AG04449 (cell line): ENCODE results near the gene MFAP4.

Experiments
- CTCF ChIA-PET: fragments of 350-600 bp; formaldehyde crosslinking; extraction: SDS; loops from one replicate; lab custom pipeline; 2021; ENCODE audit warnings: antibody characterized with exemption; lab: Yijun Ruan, JAX
- POLR2A ChIA-PET: fragments of 400-600, 350-600 bp; formaldehyde crosslinking; extraction: SDS; loops from one replicate; lab custom pipeline; 2020; ENCODE audit warnings: antibody characterized with exemption, inconsistent platforms; lab: Yijun Ruan, JAX
- DNase-seq: peaks from one replicate; pipeline ENCODE4 v3.0.0-alpha.2; 2010; ENCODE audit warnings: low read depth, low spot score
- H3K4me3 ChIP-seq: 2 replicates; pipeline ENCODE4 v1.5.1; 2011; ENCODE audit warnings: low read depth, mild to moderate bottlenecking, control low read depth, low read length
- CTCF ChIP-seq: IDR thresholded peaks from one replicate; pipeline ENCODE4 v1.5.1; 2011; ENCODE audit warnings: mild to moderate bottlenecking, moderate library complexity, low read length, control low read depth, inconsistent platforms; ENCODE audit not compliant: insufficient read depth; ENCODE audit errors: missing control alignments

Gene MFAP4

GRCh38 chr17:19424934-19425868 lies 38.2 kb upstream of the MFAP4 start:
- ChIA-PET CTCF (interaction anchor here (1.4 to 3.8 kb wide), 4 partner anchors 9 to 22 kb away, joined by 3 to 22 read pairs (median 6); no protein-coding TSS in a partner anchor), POLR2A (no interaction called here)
- H3K4me3 ChIP-seq: no peak overlapping the region
- no peak for TF ChIP-seq CTCF
- DNase-seq: no peak

- DNase-seq: no peak
- H3K4me3 ChIP-seq: no peak overlapping the region
- ChIA-PET CTCF (interaction anchor here (0.9 to 1.2 kb wide), 2 partner anchors 25 to 59 kb away, joined by 3 to 6 read pairs; no protein-coding TSS in a partner anchor), POLR2A (no interaction called here)
- no peak for TF ChIP-seq CTCF
Observed at GRCh38 chr17:19421926-19422325, 34.9 kb upstream of the MFAP4 start.

GRCh38 chr17:19421219-19421618 lies 34.2 kb upstream of the MFAP4 start:
- TF ChIP-seq CTCF: no peak
- no peak for DNase-seq
- ChIA-PET CTCF (interaction anchor here (1.2 kb wide), 1 partner anchor 58 kb away, joined by 6 read pairs; no protein-coding TSS in a partner anchor), POLR2A (no interaction called here)
- H3K4me3 ChIP-seq: no peak overlapping the region

- CTCF ChIA-PET: interaction anchor here (1.0 to 1.8 kb wide), 4 partner anchors 14 to 55 kb away, joined by 3 to 6 read pairs (median 4); no protein-coding TSS in a partner anchor
- no peak overlapping the region for H3K4me3 ChIP-seq
- no peak for DNase-seq
- POLR2A ChIA-PET: interaction anchor here (0.9 to 1.0 kb wide), 2 partner anchors 34 to 41 kb away, joined by 4 to 5 read pairs; partner anchors contain the start of gene MAPK7
- TF ChIP-seq CTCF: no peak
Observed at GRCh38 chr17:19418251-19418992, 31.4 kb upstream of the MFAP4 start.

- DNase-seq: no peak
- H3K4me3 ChIP-seq: no peak overlapping the region
- no peak for TF ChIP-seq CTCF
- POLR2A ChIA-PET: interaction anchor here (1.0 kb wide), 1 partner anchor 40 kb away, joined by 5 read pairs; the partner anchor contains the start of gene MAPK7
- CTCF ChIA-PET: interaction anchor here (0.9 to 1.8 kb wide), 2 partner anchors 29 to 54 kb away, joined by 3 to 6 read pairs; no protein-coding TSS in a partner anchor
Observed at GRCh38 chr17:19417611-19418010, 30.6 kb upstream of the MFAP4 start.
